HepG2 (cell line): ENCODE results near the gene LRPPRC. TPM values are rescaled to one million over a fixed set of nuclear protein-coding genes. Genes with fewer than 3 reads are reported as not detected.

Source experiments
- ATF6 ChIP-seq: sonication (generic); formaldehyde crosslinking; conservative IDR thresholded peaks from 2 replicates; pipeline ENCODE4 v1.4.0; 2020; ENCODE audit warnings: missing genetic modification reagents
- BRD4 ChIP-seq: sonication (generic); formaldehyde crosslinking; IDR thresholded peaks from 2 replicates; pipeline ENCODE4 v1.4.0; 2020; ENCODE audit warnings: missing genetic modification reagents
- CC2D1A ChIP-seq: sonication (generic); formaldehyde crosslinking; IDR thresholded peaks from 2 replicates; pipeline ENCODE4 v1.8.1; 2023; ENCODE audit warnings: mild to moderate bottlenecking, missing genetic modification reagents
- ELF3 ChIP-seq: IDR thresholded peaks from 2 replicates; pipeline ENCODE4 v1.6.1; 2016; ENCODE audit warnings: missing genetic modification reagents, missing compliant biosample characterization
- HOXA3 ChIP-seq: sonication (generic); formaldehyde crosslinking; IDR thresholded peaks from 2 replicates; pipeline ENCODE4 v1.5.0; 2020; ENCODE audit warnings: missing genetic modification reagents
- KDM4B ChIP-seq: sonication (generic); formaldehyde crosslinking; IDR thresholded peaks from 2 replicates; pipeline ENCODE4 v1.4.0; 2020; ENCODE audit warnings: missing genetic modification reagents
- PCBP1 ChIP-seq: fragments of 200-400 bp; formaldehyde crosslinking; IDR thresholded peaks from 2 replicates; pipeline ENCODE4 v1.6.1; 2017; ENCODE audit warnings: mild to moderate bottlenecking, low read depth, low read length, borderline replicate concordance
- POLR2G ChIP-seq: fragments of 200-400 bp; formaldehyde crosslinking; IDR thresholded peaks from 2 replicates; pipeline ENCODE4 v1.6.1; 2018; ENCODE audit warnings: mild to moderate bottlenecking, low read depth, low read length, moderate library complexity
- RARG ChIP-seq: sonication (generic); formaldehyde crosslinking; IDR thresholded peaks from 2 replicates; pipeline ENCODE4 v1.4.0; 2020; ENCODE audit warnings: low read depth, mild to moderate bottlenecking, missing genetic modification reagents
- SALL1 ChIP-seq: sonication (generic); formaldehyde crosslinking; IDR thresholded peaks from 2 replicates; pipeline ENCODE4 v1.8.0; 2022; ENCODE audit warnings: mild to moderate bottlenecking, missing genetic modification reagents
- ZBTB20 ChIP-seq: sonication (generic); formaldehyde crosslinking; IDR thresholded peaks from 2 replicates; pipeline ENCODE4 v1.8.1; 2023; ENCODE audit warnings: missing genetic modification reagents, low read depth, mild to moderate bottlenecking, borderline replicate concordance
- ZNF124 ChIP-seq: sonication (generic); formaldehyde crosslinking; IDR thresholded peaks from 2 replicates; pipeline ENCODE4 v1.4.0; 2020; ENCODE audit warnings: missing genetic modification reagents
- ZNF142 ChIP-seq: sonication (generic); formaldehyde crosslinking; IDR thresholded peaks from 2 replicates; pipeline ENCODE4 v1.4.0; 2020; ENCODE audit warnings: missing genetic modification reagents
- ZNF609 ChIP-seq: sonication (generic); formaldehyde crosslinking; IDR thresholded peaks from 2 replicates; pipeline ENCODE4 v1.4.0; 2020; ENCODE audit warnings: mild to moderate bottlenecking, missing genetic modification reagents, borderline replicate concordance
- ZNF616 ChIP-seq: sonication (generic); formaldehyde crosslinking; IDR thresholded peaks from 2 replicates; pipeline ENCODE4 v1.5.0; 2020; ENCODE audit warnings: low read depth, mild to moderate bottlenecking, missing genetic modification reagents
- ZNF629 ChIP-seq: sonication (generic); formaldehyde crosslinking; conservative IDR thresholded peaks from 2 replicates; pipeline ENCODE4 v1.5.0; 2020; ENCODE audit warnings: missing genetic modification reagents
- ZSCAN12 ChIP-seq: sonication (generic); formaldehyde crosslinking; IDR thresholded peaks from 2 replicates; pipeline ENCODE4 v1.9.0; 2021; ENCODE audit warnings: mild to moderate bottlenecking, missing genetic modification reagents
- polyA plus RNA-seq, 8 experiments: library from polyadenylated mRNA; depleted of rRNA in 3 of 8; stranded (reverse) in 7 of 8; unstranded in 1 of 8; fragments of >200 nt; fragmentation: Illumina TruSeq in 4 of 8; extraction: Trizol in 4 of 8; gene quantifications; 2 replicates each; pipeline versions ENCODE4 v1.2.1 to v1.2.3, GENCODE V29; 2011 to 2016; ENCODE audit warnings: low read depth in 4 of 8, missing spikeins in 1 of 8, mixed read lengths in 1 of 8; ENCODE audit not compliant: insufficient read depth in 1 of 8
- total RNA-seq, 5 experiments: library from RNA; depleted of rRNA; stranded (reverse); fragments of >200 nt; fragmentation: Illumina TruSeq; extraction: Trizol; gene quantifications; 2 replicates each; pipeline ENCODE4 v1.2.3, GENCODE V29; 2016; ENCODE audit warnings: low read depth in 1 of 5

Gene LRPPRC
- total and polyA plus RNA-seq, 2 of the 13 experiments (the other 11 are each of a cell fraction or from before 2014, with no cell fraction given): 117 to 167 TPM

GRCh38 chr2:43838560-43839267 is 157.1 kb downstream of the LRPPRC start, which contains the start of the genes ABCG5 and ABCG8 (continued):
- TF ChIP-seq BRD4 (CRISPR knock-in tag) (0 out of 2 replicates have a peak, but pooled peaks have one; percentile 38), ZNF629 (0 out of 2 replicates have a peak, but pooled peaks have one; percentile 8), ZSCAN12 (no peak), ZNF609 (CRISPR knock-in tag) (0 out of 2 replicates have a peak, but pooled peaks have one; percentile 22), ZNF142 (CRISPR knock-in tag) (0 out of 2 replicates have a peak, but pooled peaks have one; percentile 80), SALL1 (CRISPR knock-in tag) (peak; percentile 76), ELF3 (CRISPR knock-in tag) (peak; percentile 55), HOXA3 (CRISPR knock-in tag) (peak; percentile 73), ZNF124 (no peak), CC2D1A (CRISPR knock-in tag) (no peak), POLR2G (peak; percentile 84; the same call in 1 of the 2 replicates), ZNF616 (CRISPR knock-in tag) (0 out of 2 replicates have a peak, but pooled peaks have one; percentile 9), RARG (CRISPR knock-in tag) (no peak), ATF6 (no peak), KDM4B (0 out of 2 replicates have a peak, but pooled peaks have one; percentile 53), ZBTB20 (CRISPR knock-in tag) (peak; percentile 44; the same call in 1 of the 2 replicates), PCBP1 (0 out of 2 replicates have a peak, but pooled peaks have one; percentile 61)
